ENCODE results near the gene HIGD2B.
"Not testable (repeated sequence)": the region's sequence is repeated elsewhere in the genome, so short reads cannot be mapped to it uniquely, and the experiment has no call there.

Gene HIGD2B

DNA sequence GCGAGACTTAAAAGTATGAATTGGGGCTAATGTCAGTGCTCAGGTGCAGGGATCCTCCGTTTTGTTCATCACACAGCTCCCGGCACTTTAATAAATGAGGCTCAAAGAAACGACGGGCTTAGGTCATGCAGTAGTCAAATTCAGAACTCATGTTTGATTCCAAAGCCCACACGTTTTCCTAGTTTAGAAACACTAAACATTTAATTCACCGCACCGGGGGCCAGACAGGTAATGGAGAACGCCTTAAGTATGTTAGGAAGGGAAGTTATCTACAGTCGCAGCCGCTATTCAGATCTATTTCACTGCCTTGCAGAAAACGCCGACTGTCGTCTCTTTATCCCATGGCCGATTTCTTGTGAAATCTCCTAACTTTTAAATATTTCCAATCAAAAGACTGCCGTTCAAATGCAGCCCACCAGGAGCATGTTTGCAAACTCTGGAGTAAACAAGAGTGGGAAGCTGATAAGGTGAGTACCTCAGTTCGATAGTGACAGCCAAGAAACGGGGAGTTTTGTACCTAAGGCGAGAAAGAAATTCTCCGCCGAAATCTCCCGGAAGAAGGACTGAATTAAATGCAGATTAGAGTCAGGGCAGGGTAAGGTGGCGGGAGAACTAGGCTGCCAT is 569 bp downstream of the HIGD2B start:
- Histone ChIP-seq H3K36me3 (no peaks in the 10 kb centered on the region), H3K9me3 (replicated peaks in 1 of 11) (0 out of 22 replicates have a peak, but pooled peaks cover 0 to 4% (median 0%) of the 10 kb centered on the region in 11 experiments), H3K4me2 (peak overlapping the region; percentile 66 to 95 (median 87)), H3K27me3 (no peaks in the 10 kb centered on the region), H3K9ac (peak overlapping the region; percentile 77 to 87 (median 83)), H3K27ac (peak overlapping the region; percentile 66 to 90 (median 81)), H4K20me1 (no peaks in the 10 kb centered on the region), H3K4me3 (peak overlapping the region; percentile 69 to 80 (median 76)), H3K4me1 (peaks cover 15 to 23% (median 20%) of the 10 kb centered on the region in 10 experiments)
- TF ChIP-seq Cebpa-rat (IDR thresholded peaks at IDR 0.05), result no peak

DNA sequence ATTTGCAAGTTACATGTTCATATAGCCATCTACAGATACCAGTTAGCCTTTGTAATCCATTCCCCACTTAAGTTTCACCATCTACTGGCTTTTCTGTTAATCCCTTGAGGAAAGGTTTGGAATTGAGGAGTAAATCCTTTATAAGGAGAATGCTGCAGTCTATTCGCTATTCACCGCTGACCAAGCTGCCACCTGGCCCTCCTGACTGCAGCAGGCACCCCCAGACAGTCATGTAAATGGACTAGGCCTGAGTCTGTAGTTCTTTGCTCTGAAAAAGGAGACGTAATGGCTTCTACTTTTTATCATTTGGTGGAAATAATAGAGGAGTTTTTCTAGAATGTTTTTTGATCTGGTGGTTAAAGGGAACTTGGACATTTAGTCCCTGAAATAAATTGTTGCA is 3.2 kb downstream of the HIGD2B start:
- Histone ChIP-seq H3K9me3 (replicated peaks in 1 of 11) (no peaks in the 10 kb centered on the region), H3K4me2 (no peak overlapping the region), H3K4me1 (peaks cover 15 to 25% (median 20%) of the 10 kb centered on the region in 10 experiments), H3K9ac (no peak overlapping the region), H3K27me3 (no peaks in the 10 kb centered on the region), H3K4me3 (no peak overlapping the region), H3K36me3 (no peaks in the 10 kb centered on the region), H3K27ac (no peak overlapping the region), H4K20me1 (no peaks in the 10 kb centered on the region)
- TF ChIP-seq Cebpa-rat (IDR thresholded peaks at IDR 0.05), result no peak

DNA sequence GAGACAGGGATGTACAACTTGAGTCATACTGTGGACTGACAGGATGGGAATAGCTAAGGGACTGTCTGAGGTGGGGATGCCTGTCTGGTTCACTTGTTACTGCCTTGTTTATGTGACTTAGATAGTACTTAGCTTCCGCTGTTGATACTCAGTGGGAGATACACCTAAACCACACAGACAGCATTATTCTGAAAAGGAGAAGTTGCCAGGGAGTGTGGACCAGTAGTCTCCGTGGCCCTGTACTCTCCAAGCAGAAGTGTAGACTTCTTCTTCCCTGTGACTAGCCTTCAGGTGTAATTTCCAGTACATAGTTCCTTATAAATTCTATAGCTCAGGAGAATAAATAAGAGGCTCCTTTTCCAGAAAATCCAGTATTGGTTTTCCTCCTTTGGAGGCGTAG is 5.1 kb downstream of the HIGD2B start:
- TF ChIP-seq Cebpa-rat (IDR thresholded peaks at IDR 0.05), result no peak
- Histone ChIP-seq H3K4me3 (no peak overlapping the region), H3K4me2 (no peak overlapping the region), H4K20me1 (no peaks in the 10 kb centered on the region), H3K27ac (no peak overlapping the region), H3K9me3 (replicated peaks in 1 of 11) (no peaks in the 10 kb centered on the region), H3K27me3 (no peaks in the 10 kb centered on the region), H3K9ac (no peak overlapping the region), H3K36me3 (no peaks in the 10 kb centered on the region), H3K4me1 (peaks cover 8 to 14% (median 10%) of the 10 kb centered on the region in 10 experiments)

DNA sequence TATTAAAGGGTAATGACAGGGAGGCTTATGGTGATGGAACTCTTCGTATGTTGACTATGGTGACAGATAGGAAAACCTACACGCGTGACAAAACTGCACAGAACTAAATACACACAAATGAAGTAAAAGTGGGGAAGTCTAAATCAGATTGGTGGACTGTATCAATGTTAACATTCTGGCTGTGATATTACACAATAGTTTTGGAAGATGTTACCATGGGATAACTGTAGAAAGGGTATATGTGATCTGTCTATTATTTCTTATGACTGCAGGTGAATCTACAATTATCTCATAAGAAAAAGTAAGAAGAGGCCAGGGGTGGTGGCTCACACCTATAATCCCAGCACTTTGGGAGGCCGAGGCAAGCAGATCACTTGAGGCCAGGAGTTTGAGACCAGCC is 9.1 kb downstream of the HIGD2B start:
- H3K27me3 ChIP-seq, result no peaks in the 10 kb centered on the region
- H4K20me1 ChIP-seq, result no peaks in the 10 kb centered on the region
- H3K9me3 ChIP-seq (replicated peaks in 1 of 11), result no peaks in the 10 kb centered on the region
- peaks cover 0 to 5% (median 0%) of the 10 kb centered on the region in 10 experiments; a peak in 3 of 20 replicates for H3K4me1 ChIP-seq
- H3K36me3 ChIP-seq, result no peaks in the 10 kb centered on the region
- H3K4me3 ChIP-seq, result no peak overlapping the region
- H3K4me2 ChIP-seq, result no peak overlapping the region
- TF ChIP-seq Cebpa-rat (IDR thresholded peaks at IDR 0.05), result no peak
- no peak overlapping the region for H3K9ac ChIP-seq
- H3K27ac ChIP-seq, result no peak overlapping the region

DNA sequence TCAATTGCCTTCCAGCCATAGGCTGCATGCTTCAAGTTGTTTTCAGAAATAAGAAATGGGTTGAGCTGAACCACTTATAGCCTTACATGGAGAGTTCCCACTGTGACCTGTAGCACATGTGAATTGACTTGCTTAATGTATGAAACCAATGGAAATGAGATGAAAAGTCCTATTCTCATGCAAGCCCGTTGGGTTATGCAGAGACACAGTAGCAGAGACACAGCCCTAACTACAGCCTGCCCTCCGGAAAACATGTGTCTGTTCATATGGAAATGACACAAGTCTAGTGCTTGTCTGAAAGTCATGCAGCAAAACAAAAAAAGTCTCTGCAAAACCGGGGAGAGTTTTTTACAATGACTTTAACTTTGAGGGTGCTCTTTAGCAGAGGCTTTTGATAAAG is 14.5 kb downstream of the HIGD2B start:
- Histone ChIP-seq H3K4me1 (no peaks in the 10 kb centered on the region), H3K4me3 (no peak overlapping the region), H3K36me3 (no peaks in the 10 kb centered on the region), H3K9me3 (replicated peaks in 1 of 11) (no peaks in the 10 kb centered on the region), H3K4me2 (no peak overlapping the region), H3K9ac (no peak overlapping the region), H3K27me3 (no peaks in the 10 kb centered on the region), H4K20me1 (no peaks in the 10 kb centered on the region), H3K27ac (no peak overlapping the region)
- TF ChIP-seq Cebpa-rat (IDR thresholded peaks at IDR 0.05), result no peak

DNA sequence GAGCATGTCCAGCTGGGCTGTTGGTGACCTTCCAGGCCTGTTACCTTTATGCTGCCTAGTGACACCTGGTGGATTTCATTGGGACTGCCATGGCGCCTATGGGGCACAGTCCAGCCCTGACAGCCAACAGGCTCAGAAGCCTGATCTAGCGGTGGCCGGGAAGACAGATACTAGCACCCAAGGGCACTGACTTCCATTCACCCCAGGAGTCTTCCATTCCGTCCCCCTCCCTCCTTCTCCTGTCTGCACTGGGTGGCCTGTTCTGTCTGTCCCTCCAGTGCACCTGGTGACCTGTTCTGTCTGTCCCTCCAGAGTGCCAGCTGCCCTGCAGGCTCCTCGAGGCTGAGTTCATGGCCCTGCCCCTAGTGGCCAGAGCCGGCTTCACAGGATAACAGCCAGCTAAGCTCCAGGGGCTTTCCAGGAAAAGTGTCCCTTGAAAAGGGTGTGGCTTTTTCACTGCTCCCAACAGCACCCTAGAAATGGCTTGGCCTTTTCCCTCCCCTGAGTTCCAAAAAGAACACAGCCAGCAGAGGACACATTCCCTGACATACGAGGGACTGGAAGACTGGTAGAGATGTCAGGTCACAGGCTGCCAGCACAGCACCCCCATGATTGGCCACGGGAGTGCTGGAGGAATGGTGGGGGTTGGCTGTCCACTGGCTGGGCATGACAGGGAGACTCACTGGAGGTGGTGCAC is 15.2 kb downstream of the HIGD2B start:
- H3K4me3 ChIP-seq; H3K27me3 ChIP-seq; H3K36me3 ChIP-seq; H3K9ac ChIP-seq; H3K9me3 ChIP-seq (replicated peaks in 1 of 11); H3K27ac ChIP-seq; H3K4me1 ChIP-seq; H4K20me1 ChIP-seq: not testable (repeated sequence)
- H3K4me2 ChIP-seq, result peak overlapping the region in 4 of 11 experiments; percentile 15 to 52 (median 32); a peak in 4 of 22 replicates

- not testable (repeated sequence) for H4K20me1 ChIP-seq; H3K27ac ChIP-seq; H3K9me3 ChIP-seq (replicated peaks in 1 of 11); H3K4me2 ChIP-seq; H3K36me3 ChIP-seq; H3K9ac ChIP-seq; H3K4me1 ChIP-seq; H3K27me3 ChIP-seq; H3K4me3 ChIP-seq
Observed at GRCh38 chr15:72669803-72670202, 16.2 kb downstream of the HIGD2B start.

DNA sequence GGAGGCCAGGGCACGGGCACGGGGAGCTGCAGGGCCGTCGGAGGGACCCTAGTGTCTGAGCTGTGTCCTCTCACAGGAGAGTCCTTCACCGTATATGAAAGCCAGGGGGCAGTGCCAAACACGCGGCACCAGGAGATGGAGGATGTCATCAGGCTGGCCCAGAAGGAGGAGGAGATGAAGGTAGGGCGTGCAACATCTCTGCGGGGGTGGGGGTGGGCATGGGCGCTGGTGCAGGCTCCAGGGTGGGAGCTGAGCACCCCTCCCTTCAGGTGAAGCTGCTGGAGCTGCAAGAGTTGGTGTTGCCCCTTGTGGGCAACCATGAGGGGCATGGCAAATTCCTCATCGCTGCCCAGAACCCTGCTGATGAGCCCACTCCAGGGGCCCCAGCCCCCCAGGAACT is 20.3 kb downstream of the HIGD2B start:
- not testable (repeated sequence) for H3K27me3 ChIP-seq; H3K27ac ChIP-seq; H3K9ac ChIP-seq; H4K20me1 ChIP-seq; H3K4me2 ChIP-seq; H3K36me3 ChIP-seq; H3K4me3 ChIP-seq; H3K9me3 ChIP-seq (replicated peaks in 1 of 11); H3K4me1 ChIP-seq

DNA sequence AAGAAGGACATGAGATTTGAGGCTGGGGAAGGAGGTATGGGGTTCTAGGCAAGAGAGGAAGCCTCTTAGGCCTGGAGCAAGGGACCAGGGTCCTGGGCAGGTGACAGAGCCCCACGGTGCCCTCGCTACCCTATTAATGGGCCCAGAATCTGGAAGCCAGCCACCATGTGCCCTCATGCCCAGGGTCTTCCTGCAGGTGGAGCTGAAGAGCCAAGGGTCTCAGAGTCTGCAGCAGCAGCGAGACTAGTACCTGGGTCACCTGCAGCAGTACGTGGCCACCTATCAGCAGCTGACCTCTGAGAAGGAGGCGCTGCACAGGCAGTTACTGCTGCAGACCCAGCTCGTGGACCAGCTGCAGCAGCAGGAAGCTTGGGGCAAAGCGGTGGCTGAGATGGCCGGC is 22.1 kb downstream of the HIGD2B start:
- H4K20me1 ChIP-seq; H3K36me3 ChIP-seq; H3K9me3 ChIP-seq (replicated peaks in 1 of 11); H3K27me3 ChIP-seq; H3K4me2 ChIP-seq; H3K27ac ChIP-seq; H3K9ac ChIP-seq; H3K4me3 ChIP-seq; H3K4me1 ChIP-seq: not testable (repeated sequence)

GRCh38 chr15:72661081-72661480 is 24.9 kb downstream of the HIGD2B start:
- not testable (repeated sequence) for H3K27ac ChIP-seq

GRCh38 chr15:72656014-72656413 is 30.0 kb downstream of the HIGD2B start:
- not testable (repeated sequence) for H3K4me1 ChIP-seq; H3K4me3 ChIP-seq; H3K4me2 ChIP-seq; H3K27me3 ChIP-seq; H3K9me3 ChIP-seq (replicated peaks in 1 of 11); H4K20me1 ChIP-seq; H3K27ac ChIP-seq; H3K9ac ChIP-seq; H3K36me3 ChIP-seq

More at GRCh38 chr15:72661081-72661480, 24.9 kb downstream of the HIGD2B start:
- H3K4me1 ChIP-seq; H3K36me3 ChIP-seq; H3K4me2 ChIP-seq; H3K9me3 ChIP-seq (replicated peaks in 1 of 11); H3K9ac ChIP-seq; H4K20me1 ChIP-seq; H3K4me3 ChIP-seq; H3K27me3 ChIP-seq: not testable (repeated sequence)

DNA sequence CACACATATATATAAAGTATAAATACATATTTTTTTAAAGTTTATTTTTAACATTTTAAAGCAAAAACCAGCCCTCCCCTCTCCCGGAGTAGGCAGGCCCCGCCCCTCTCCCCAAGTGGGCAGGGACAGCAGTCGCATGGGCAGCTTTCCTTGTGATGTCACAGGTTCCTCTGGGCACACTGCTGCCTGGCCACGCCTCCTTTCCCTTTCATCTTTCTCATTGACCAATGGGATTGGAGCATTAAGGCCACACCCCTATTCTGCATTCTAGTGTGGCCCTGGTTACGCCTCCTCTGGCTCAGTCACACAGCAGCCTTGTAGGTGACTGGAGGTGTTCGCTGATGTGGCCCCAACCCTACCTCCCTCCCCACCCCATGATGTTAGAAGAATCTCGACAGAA is 31.6 kb downstream of the HIGD2B start, which contains the start of gene GOLGA6B:
Gene GOLGA6B (plus strand): TSS at position 301 of the 400 bp plus-strand sequence. CDS start 41 bp downstream, at position 342.
- H3K4me1 ChIP-seq; H3K4me2 ChIP-seq; H4K20me1 ChIP-seq; H3K9me3 ChIP-seq (replicated peaks in 1 of 11); H3K4me3 ChIP-seq; H3K27ac ChIP-seq; H3K36me3 ChIP-seq; H3K27me3 ChIP-seq; H3K9ac ChIP-seq: not testable (repeated sequence)

GRCh38 chr15:72648631-72649253 is 37.2 kb downstream of the HIGD2B start:
- H3K27me3 ChIP-seq; H3K4me2 ChIP-seq; H3K9ac ChIP-seq; H3K36me3 ChIP-seq; H3K4me3 ChIP-seq; H3K27ac ChIP-seq; H4K20me1 ChIP-seq; H3K4me1 ChIP-seq; H3K9me3 ChIP-seq (replicated peaks in 1 of 11): not testable (repeated sequence)

Data from BLaER1 treated with 17β-estradiol and CSF1 and Interleukin-3, amounts not matched to agents 10 nM and 100 nM (cell line).